ENCODE measurements around the gene BAG1.

Gene BAG1

GRCh38 chr9:33264473-33265177, at the start of gene BAG1, which contains the start of gene CHMP5:
TSS of gene BAG1 (minus strand) at chr9:33264708.
TSS of gene CHMP5 (plus strand) at chr9:33265049. CDS start at chr9:33265079, 30 bp downstream.
- peak; percentile 99 to 100 for DNase-seq (ENCODE audit: low read depth in 2 of 2)

- no peak for DNase-seq (ENCODE audit: low read depth in 2 of 2)
Observed at GRCh38 chr9:33311953-33312352, 47.4 kb upstream of the BAG1 start.

- DNase-seq (ENCODE audit: low read depth in 2 of 2), result no peak
Observed at GRCh38 chr9:33310748-33311147, 46.2 kb upstream of the BAG1 start.

- DNase-seq (ENCODE audit: low read depth in 2 of 2), result no peak
Observed at GRCh38 chr9:33309903-33310302, 45.4 kb upstream of the BAG1 start.

GRCh38 chr9:33307067-33307466, 42.6 kb upstream of the BAG1 start:
- DNase-seq (ENCODE audit: low read depth in 2 of 2), result no peak

GRCh38 chr9:33306037-33306436, 41.5 kb upstream of the BAG1 start:
- no peak for DNase-seq (ENCODE audit: low read depth in 2 of 2)

- DNase-seq (ENCODE audit: low read depth in 2 of 2), result no peak
Observed at GRCh38 chr9:33304362-33304761, 39.9 kb upstream of the BAG1 start.

GRCh38 chr9:33300546-33300945, 36.0 kb upstream of the BAG1 start:
- DNase-seq (ENCODE audit: low read depth in 2 of 2), result no peak

GRCh38 chr9:33297432-33297831, 32.9 kb upstream of the BAG1 start:
- no peak for DNase-seq (ENCODE audit: low read depth in 2 of 2)

- DNase-seq (ENCODE audit: low read depth in 2 of 2), result no peak
Observed at GRCh38 chr9:33295571-33295970, 31.1 kb upstream of the BAG1 start.

GRCh38 chr9:33294670-33295432, 30.3 kb upstream of the BAG1 start:
- DNase-seq (ENCODE audit: low read depth in 2 of 2), result no peak

- no peak for DNase-seq (ENCODE audit: low read depth in 2 of 2)
Observed at GRCh38 chr9:33293782-33294181, 29.3 kb upstream of the BAG1 start.

GRCh38 chr9:33291901-33292300, 27.4 kb upstream of the BAG1 start:
- no peak for DNase-seq (ENCODE audit: low read depth in 2 of 2)

- DNase-seq (ENCODE audit: low read depth in 2 of 2), result no peak
Observed at GRCh38 chr9:33291031-33291397, 26.5 kb upstream of the BAG1 start.

- DNase-seq (ENCODE audit: low read depth in 2 of 2), result peak; percentile 96 to 97
Observed at GRCh38 chr9:33290247-33291030, 25.9 kb upstream of the BAG1 start, which contains the start of gene NFX1. TSS of gene NFX1 (plus strand) at chr9:33290516. CDS start at chr9:33290573, 57 bp downstream.

GRCh38 chr9:33289936-33290246, 25.4 kb upstream of the BAG1 start:
- no peak for DNase-seq (ENCODE audit: low read depth in 2 of 2)

GRCh38 chr9:33289496-33289895, 25.0 kb upstream of the BAG1 start:
- no peak for DNase-seq (ENCODE audit: low read depth in 2 of 2)

GRCh38 chr9:33288828-33289483, 24.4 kb upstream of the BAG1 start:
- no peak for DNase-seq (ENCODE audit: low read depth in 2 of 2)

GRCh38 chr9:33288235-33288634, 23.7 kb upstream of the BAG1 start:
- no peak for DNase-seq (ENCODE audit: low read depth in 2 of 2)

- no peak for DNase-seq (ENCODE audit: low read depth in 2 of 2)
Observed at GRCh38 chr9:33287087-33287490, 22.6 kb upstream of the BAG1 start.

- DNase-seq (ENCODE audit: low read depth in 2 of 2), result no peak
Observed at GRCh38 chr9:33285502-33285901, 21.0 kb upstream of the BAG1 start.

GRCh38 chr9:33277484-33277883, 13.0 kb upstream of the BAG1 start:
- DNase-seq (ENCODE audit: low read depth in 2 of 2), result no peak

Data from activated CD8-positive, alpha-beta memory T cell treated with anti-CD3 and anti-CD28 coated beads for 4 hours (primary cell).